GM12891 (cell line): Measurements from ENCODE around the gene TBX3.

Source experiments
- POLR2A ChIP-seq: IDR thresholded peaks from 2 replicates; pipeline ENCODE4 v1.6.1; 2011; ENCODE audit warnings: low read depth, low read length, control low read depth
- POLR2AphosphoS5 ChIP-seq: IDR thresholded peaks from 2 replicates; pipeline ENCODE4 v1.6.1; 2011; ENCODE audit warnings: low read depth, low read length, control low read depth
- POU2F2 ChIP-seq: IDR thresholded peaks from 2 replicates; pipeline ENCODE4 v1.6.1; 2011; ENCODE audit warnings: low read depth, mild to moderate bottlenecking, control low read depth, low read length, moderate library complexity
- SPI1 ChIP-seq: IDR thresholded peaks from 2 replicates; pipeline ENCODE4 v1.6.1; 2011; ENCODE audit warnings: low read depth, low read length, control low read depth
- TAF1 ChIP-seq: IDR thresholded peaks from 2 replicates; pipeline ENCODE4 v1.6.1; 2011; ENCODE audit warnings: low read depth, low read length, control low read depth

DNA sequence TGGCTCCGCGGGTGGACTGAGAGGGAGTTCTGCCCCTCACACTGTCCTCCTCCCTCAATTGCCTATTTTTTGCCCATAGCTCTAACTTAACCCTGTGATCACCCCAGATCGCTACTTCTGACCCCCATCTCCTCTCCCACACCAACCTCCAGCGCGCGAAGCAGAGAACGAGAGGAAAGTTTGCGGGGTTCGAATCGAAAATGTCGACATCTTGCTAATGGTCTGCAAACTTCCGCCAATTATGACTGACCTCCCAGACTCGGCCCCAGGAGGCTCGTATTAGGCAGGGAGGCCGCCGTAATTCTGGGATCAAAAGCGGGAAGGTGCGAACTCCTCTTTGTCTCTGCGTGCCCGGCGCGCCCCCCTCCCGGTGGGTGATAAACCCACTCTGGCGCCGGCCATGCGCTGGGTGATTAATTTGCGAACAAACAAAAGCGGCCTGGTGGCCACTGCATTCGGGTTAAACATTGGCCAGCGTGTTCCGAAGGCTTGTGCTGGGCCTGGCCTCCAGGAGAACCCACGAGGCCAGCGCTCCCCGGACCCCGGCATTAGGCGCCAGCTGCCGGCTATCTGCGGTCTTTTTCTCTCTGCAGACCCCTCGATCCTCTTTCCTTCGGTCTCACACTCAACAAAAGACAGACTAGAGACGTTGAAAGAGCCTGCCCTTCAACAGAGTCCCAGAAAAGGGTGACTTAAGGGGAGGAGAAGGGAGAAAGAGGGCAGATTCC is 3.0 kb upstream of the TBX3 start:
- TF ChIP-seq POLR2A: no peak
- no peak for TF ChIP-seq SPI1
- TF ChIP-seq POLR2AphosphoS5: no peak
- TF ChIP-seq TAF1: no peak
- TF ChIP-seq POU2F2: no peak
